HFF-Myc (cell line): ENCODE data around the gene CD226.

ENCODE experiments used
- DNase-seq: peaks from one replicate; pipeline ENCODE4 v3.0.0-alpha.2; 2011; ENCODE audit warnings: low read depth; ENCODE audit errors: extremely low read depth
- H3K4me3 ChIP-seq: replicated peaks from 2 replicates; pipeline ENCODE4 v1.5.1; 2011; ENCODE audit warnings: low read depth, mild to moderate bottlenecking, control low read depth, low read length
- TF ChIP-seq, protein P1 (sequence below): IDR thresholded peaks from 2 replicates; pipeline ENCODE4 v1.5.1; 2012; ENCODE audit warnings: mild to moderate bottlenecking, low read depth, low read length, control low read depth; ENCODE audit errors: missing control alignments

Gene CD226

DNA sequence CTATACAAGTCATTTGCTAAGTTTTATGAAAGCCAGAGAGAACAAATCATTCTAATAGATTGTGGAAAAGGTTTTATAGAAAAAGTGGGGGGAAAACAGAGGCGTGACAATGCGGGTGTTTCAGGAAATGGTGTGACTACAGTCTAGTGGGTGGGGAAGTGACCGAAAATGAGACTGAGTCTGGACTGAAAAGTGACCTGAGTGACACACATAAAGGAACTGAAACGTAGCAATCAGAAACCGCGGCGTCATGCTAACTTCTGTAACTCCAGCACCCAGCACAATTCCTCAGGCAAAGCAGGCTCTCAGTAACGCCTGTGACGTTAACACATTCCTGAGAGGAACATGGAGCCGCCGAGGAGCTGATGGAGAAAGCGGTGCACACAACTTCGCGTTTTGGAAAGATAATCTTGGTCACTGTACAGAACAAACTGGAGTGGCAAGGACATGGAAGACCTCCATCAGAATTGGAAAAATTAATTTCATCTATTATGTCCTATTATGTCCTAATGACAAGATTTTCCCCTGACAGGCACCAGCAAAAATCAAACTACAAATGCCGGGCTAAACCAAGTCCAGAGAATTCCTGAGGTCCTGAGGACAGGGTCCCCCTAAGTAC lies 1.4 kb upstream of the CD226 start:
- TF ChIP-seq, protein P1, sequence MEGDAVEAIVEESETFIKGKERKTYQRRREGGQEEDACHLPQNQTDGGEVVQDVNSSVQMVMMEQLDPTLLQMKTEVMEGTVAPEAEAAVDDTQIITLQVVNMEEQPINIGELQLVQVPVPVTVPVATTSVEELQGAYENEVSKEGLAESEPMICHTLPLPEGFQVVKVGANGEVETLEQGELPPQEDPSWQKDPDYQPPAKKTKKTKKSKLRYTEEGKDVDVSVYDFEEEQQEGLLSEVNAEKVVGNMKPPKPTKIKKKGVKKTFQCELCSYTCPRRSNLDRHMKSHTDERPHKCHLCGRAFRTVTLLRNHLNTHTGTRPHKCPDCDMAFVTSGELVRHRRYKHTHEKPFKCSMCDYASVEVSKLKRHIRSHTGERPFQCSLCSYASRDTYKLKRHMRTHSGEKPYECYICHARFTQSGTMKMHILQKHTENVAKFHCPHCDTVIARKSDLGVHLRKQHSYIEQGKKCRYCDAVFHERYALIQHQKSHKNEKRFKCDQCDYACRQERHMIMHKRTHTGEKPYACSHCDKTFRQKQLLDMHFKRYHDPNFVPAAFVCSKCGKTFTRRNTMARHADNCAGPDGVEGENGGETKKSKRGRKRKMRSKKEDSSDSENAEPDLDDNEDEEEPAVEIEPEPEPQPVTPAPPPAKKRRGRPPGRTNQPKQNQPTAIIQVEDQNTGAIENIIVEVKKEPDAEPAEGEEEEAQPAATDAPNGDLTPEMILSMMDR = no peak
- H3K4me3 ChIP-seq = no peak overlapping the region
- no peak for DNase-seq

DNA sequence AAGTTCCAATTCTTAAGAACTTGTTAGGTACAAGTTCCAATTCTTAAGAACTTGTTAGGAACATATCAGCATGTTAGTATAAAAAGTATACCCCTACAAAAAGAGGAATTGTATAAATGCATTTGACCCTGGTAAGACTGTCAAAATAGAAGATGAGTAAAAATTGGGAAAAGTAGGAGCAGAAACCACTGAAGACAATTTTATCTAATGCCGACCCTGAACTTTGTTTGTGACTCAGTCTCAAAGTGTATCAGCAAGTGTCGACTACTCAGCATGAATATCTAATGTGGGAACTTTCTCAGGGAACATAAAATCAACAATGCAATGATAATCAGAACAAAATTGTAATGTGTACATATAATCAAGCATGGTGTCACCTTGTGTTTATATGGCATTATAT lies 583 bp upstream of the CD226 start:
- TF ChIP-seq, protein P1 = no peak
- no peak overlapping the region for H3K4me3 ChIP-seq
- no peak for DNase-seq

DNA sequence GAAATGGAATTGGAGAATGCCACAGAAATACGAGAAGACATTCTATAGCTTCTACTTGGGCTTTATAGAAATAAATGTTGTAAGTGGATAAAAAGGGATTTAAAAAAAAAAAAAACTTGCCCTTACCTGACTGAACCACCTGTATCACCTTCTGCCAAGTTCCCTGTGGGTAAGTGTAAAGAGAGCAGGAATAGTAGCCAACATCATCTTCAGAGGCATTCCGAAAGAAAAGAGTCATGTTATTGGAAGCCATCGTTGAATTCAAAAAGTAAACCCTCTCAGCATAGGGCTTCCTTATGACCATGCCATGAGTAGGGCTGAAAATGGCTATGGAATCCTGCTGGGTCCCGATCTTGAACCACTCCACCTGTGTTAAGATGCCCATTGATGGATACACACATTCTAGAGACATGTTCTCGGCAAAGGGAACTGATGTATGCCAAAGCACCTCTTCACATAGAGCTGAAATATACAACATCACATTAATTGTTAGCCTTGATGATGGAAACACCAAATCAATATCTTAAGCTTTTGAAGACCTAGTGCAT lies 991 bp downstream of the CD226 start:
- no peak for DNase-seq
- TF ChIP-seq, protein P1 = no peak
- no peak overlapping the region for H3K4me3 ChIP-seq

DNA sequence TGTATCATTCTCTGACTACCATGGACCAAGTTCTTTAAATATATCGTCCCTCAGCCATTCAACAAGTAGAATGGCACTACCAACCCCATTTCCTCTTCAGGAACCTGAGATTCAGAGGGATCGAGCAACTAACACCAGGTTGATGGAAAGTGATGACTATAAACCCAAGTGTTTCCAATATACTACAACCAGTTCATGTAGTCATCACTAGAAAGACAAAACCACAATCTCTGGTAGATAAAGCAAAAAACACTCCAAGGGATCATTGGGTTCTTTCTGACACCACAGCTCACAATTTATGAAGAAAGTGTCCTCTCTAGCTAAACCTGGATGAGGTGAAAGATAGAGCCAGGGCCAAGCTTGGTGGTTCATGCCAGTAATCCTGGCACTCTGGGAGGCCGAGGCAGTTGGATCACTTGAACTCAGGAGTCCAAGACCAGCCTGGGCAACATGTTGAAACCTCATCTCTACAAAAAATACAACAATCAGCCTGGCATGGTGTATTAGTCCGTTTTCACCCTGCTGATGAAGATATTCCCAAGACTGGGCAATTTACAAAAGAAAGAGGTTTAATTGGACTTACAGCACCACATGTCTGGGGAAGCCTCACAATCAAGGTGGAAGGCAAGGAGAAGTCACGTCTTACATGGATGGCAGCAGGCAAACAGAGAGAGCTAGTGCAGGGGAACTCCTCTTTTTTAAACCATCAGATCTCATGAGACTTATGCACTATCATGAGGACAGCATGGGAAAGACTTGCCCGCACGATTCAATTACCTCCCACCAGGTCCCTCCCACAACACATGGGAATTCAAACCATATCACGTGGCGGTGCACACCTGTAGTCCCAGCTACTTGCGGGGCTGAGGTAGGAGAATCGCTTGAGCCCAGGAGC lies 2.2 kb downstream of the CD226 start:
- DNase-seq = no peak
- H3K4me3 ChIP-seq = no peak overlapping the region
- TF ChIP-seq, protein P1 = no peak

DNA sequence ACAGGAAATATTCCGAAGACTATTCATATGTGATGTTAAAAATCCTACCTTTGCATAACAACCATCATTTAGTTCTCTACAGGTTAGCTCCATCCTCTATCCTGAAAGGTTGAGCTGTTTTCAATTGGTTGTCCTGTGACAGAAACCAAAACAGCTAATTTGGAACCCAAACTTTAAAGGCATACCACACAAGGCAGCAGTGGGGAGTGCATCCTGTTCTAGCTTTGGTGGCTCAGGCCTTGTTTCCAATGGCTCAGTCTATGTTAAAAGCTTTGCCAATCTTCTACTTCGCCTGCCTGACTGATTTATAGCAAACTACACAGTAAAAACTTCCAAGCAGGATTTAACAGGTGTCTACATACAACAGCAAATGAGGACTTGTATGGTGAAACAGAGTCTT lies 3.2 kb downstream of the CD226 start:
- TF ChIP-seq, protein P1 = no peak
- no peak overlapping the region for H3K4me3 ChIP-seq
- no peak for DNase-seq

DNA sequence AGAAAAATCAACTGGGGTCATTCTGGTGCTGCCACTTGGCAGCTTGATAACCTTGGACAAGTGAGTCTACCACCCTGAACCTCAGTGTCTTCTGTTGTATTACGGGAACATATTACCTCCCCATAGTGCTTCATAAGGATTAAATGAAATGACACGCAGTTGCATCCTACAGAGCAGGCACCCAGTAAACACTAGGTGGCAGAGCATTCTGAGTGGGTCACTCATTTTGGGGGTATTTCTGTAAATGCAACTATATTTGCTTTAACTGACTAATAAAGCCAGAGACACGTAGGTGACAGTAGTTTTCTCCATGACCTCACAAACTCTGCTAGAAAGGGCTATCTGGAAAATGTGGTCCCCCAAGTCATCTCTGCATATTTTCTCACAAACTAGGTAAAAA lies 4.7 kb downstream of the CD226 start:
- no peak for DNase-seq
- H3K4me3 ChIP-seq = no peak overlapping the region
- TF ChIP-seq, protein P1 = no peak
